MCF 10A (cell line): Measurements from ENCODE around the gene SMURF1. TPM values are rescaled to one million over a fixed set of nuclear protein-coding genes. Genes with fewer than 3 reads are reported as not detected.
A peak's percentile ranks its signal among the peaks of the same experiment; 100 is the strongest.

ENCODE experiments used
- BruUV-seq: library from RNA; stranded (reverse); fragments of 400-500 nt; replicated peaks from 2 replicates; lab custom pipeline; 2021; lab: Mats Ljungman, UMichigan
- CTCF ChIA-PET: fragments of 300-600 bp; sonication (Branson Sonifier 250); formaldehyde crosslinking; extraction: SDS; loops from one replicate; lab custom pipeline; 2021; ENCODE audit warnings: antibody characterized with exemption, inconsistent platforms; lab: Yijun Ruan, JAX
- POLR2A ChIA-PET: fragments of 300-600, 350-650 bp; sonication (Branson Sonifier 250); formaldehyde crosslinking; extraction: SDS; loops from one replicate; lab custom pipeline; 2020; ENCODE audit warnings: antibody characterized with exemption, inconsistent platforms; lab: Yijun Ruan, JAX
- DNase-seq: peaks from one replicate; pipeline ENCODE4 v3.0.0-alpha.2; 2018; ENCODE audit not compliant: unreplicated experiment
- H3K27ac Mint-ChIP-seq: one replicate; pipeline ENCODE4 v1.8.0; 2022; ENCODE audit warnings: mild to moderate bottlenecking, low read depth, mixed read lengths; ENCODE audit not compliant: unreplicated experiment
- H3K27me3 Mint-ChIP-seq: one replicate; pipeline ENCODE4 v1.8.0; 2022; ENCODE audit warnings: mixed read lengths; ENCODE audit not compliant: insufficient read depth, unreplicated experiment
- H3K36me3 Mint-ChIP-seq: one replicate; pipeline ENCODE4 v1.8.0; 2022; ENCODE audit warnings: mild to moderate bottlenecking, moderate library complexity, mixed read lengths; ENCODE audit not compliant: insufficient read depth, unreplicated experiment
- H3K4me1 Mint-ChIP-seq: one replicate; pipeline ENCODE4 v1.8.0; 2022; ENCODE audit warnings: mixed read lengths; ENCODE audit not compliant: insufficient read depth, unreplicated experiment
- H3K4me3 Mint-ChIP-seq: one replicate; pipeline ENCODE4 v1.8.0; 2022; ENCODE audit warnings: mild to moderate bottlenecking, moderate library complexity, mixed read lengths; ENCODE audit not compliant: unreplicated experiment
- H3K9me3 Mint-ChIP-seq: one replicate; pipeline ENCODE4 v1.8.0; 2022; ENCODE audit warnings: mixed read lengths; ENCODE audit not compliant: unreplicated experiment
- intact Hi-C: fragments of 100-400 bp; cut with micrococcal nuclease; formaldehyde crosslinking; loops from 2 replicates; pipeline ENCODE4 v1.14.1; 2022
- total RNA-seq: library from RNA; stranded (reverse); gene quantifications from 2 replicates; pipeline ENCODE4 v1.2.3, GENCODE V29; 2022
- TF ChIP-seq, protein P1 (sequence below): fragments of 200-600 bp; IDR thresholded peaks from one replicate; pipeline ENCODE4 v1.8.0; 2022; ENCODE audit warnings: antibody characterized with exemption, mild to moderate bottlenecking; ENCODE audit not compliant: unreplicated experiment

The SMURF1 gene
- total RNA-seq, 1 experiment from 2014 or later, result 19.9 TPM

GRCh38 chr7:99129001-99129400 is 14.9 kb downstream of the SMURF1 start:
- ChIA-PET CTCF (no interaction called here), POLR2A (interaction anchor here (0.6 to 3.4 kb wide), 8 partner anchors 8 to 197 kb away, joined by 3 to 22 read pairs (median 4); partner anchors contain the start of gene ARPC1A)
- TF ChIP-seq, protein P1, sequence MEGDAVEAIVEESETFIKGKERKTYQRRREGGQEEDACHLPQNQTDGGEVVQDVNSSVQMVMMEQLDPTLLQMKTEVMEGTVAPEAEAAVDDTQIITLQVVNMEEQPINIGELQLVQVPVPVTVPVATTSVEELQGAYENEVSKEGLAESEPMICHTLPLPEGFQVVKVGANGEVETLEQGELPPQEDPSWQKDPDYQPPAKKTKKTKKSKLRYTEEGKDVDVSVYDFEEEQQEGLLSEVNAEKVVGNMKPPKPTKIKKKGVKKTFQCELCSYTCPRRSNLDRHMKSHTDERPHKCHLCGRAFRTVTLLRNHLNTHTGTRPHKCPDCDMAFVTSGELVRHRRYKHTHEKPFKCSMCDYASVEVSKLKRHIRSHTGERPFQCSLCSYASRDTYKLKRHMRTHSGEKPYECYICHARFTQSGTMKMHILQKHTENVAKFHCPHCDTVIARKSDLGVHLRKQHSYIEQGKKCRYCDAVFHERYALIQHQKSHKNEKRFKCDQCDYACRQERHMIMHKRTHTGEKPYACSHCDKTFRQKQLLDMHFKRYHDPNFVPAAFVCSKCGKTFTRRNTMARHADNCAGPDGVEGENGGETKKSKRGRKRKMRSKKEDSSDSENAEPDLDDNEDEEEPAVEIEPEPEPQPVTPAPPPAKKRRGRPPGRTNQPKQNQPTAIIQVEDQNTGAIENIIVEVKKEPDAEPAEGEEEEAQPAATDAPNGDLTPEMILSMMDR, result no peak
- intact Hi-C loops, result no loop called here
- H3K4me3 Mint-ChIP-seq, result no peak overlapping the region
- H3K27ac Mint-ChIP-seq, result no peak overlapping the region
- no peaks in the 10 kb centered on the region for H3K36me3 Mint-ChIP-seq
- BruUV-seq, result no TSS peak
- H3K4me1 Mint-ChIP-seq, result peaks cover 68% of the 10 kb centered on the region
- H3K27me3 Mint-ChIP-seq, result no peaks in the 10 kb centered on the region
- peak; percentile 41 for DNase-seq
- H3K9me3 Mint-ChIP-seq, result no peaks in the 10 kb centered on the region

DNA sequence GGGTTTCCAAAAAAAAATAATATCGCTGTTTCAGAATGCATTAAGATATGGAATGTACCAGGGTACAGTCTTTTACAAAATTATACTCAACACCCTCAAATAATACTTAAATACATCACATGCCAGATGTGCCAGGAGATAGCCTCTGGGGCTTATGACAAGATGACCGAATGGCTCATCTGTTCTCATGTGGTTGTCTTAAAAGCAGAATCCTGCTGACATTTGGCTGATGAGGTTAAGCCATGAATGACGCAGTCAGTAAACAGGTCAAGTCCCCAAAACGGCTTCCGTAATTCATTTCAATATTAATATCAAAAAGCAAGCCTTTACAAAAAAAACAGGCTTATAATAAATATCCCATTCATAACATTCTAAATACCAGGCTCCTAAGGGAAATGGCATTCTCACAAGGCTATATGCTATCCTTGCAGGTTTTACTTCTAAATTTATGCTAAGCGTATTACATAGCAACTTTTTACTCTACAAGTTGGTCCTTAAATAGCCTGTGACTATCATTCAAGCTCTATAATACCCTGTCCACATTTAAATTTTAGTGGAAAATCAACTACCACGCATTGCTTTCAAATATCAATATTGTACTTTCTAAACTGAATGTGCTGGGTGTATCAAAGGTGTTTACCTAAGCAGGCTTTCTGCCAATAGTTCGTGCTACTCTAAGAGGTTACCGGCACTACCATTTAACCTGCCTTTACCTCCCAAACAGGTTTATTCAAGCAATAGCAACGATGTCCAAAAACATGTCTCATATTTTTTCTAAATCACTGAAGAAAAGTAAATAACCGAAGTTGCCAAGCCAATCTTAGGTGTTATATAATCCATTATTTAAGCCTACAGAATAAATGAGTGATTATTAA is 15.6 kb downstream of the SMURF1 start:
- intact Hi-C loops, result no loop called here
- no peak overlapping the region for H3K27ac Mint-ChIP-seq
- ChIA-PET CTCF (no interaction called here), POLR2A (interaction anchor here (1.0 to 3.4 kb wide), 6 partner anchors 8 to 197 kb away, joined by 3 to 22 read pairs (median 4); partner anchors contain the start of gene ARPC1A)
- no TSS peak for BruUV-seq
- DNase-seq, result no peak
- H3K36me3 Mint-ChIP-seq, result no peaks in the 10 kb centered on the region
- H3K4me3 Mint-ChIP-seq, result no peak overlapping the region
- no peaks in the 10 kb centered on the region for H3K9me3 Mint-ChIP-seq
- no peaks in the 10 kb centered on the region for H3K27me3 Mint-ChIP-seq
- TF ChIP-seq, protein P1, result no peak
- H3K4me1 Mint-ChIP-seq, result peaks cover 68% of the 10 kb centered on the region

DNA sequence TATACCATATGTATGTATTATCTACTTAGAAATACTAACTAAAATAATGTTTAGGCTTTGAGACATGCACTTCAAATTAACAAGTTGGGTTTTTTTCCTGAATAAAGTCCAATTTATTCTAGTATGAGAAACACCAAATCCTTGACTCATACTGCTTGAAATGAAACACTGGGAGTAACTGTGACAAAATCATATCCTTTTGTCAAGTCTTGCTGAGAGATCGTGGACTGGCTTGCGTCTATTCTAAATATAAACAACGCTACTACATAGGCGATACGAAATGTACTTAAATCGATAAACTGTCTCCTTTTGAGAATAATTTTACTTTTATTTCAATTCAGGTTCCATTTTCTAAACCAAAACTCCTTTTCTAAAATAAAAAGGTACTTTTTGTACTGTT is 16.3 kb downstream of the SMURF1 start:
- no peak overlapping the region for H3K4me3 Mint-ChIP-seq
- CTCF ChIA-PET, result interaction anchor here (0.6 to 0.7 kb wide), 3 partner anchors 186 to 346 kb away, joined by 3 read pairs; partner anchors contain the start of gene ARPC1A

More for the DNA sequence above, 16.3 kb downstream of the SMURF1 start:
- no peak for DNase-seq
- H3K36me3 Mint-ChIP-seq, result no peaks in the 10 kb centered on the region
- POLR2A ChIA-PET, result interaction anchor here (0.6 to 1.9 kb wide), 3 partner anchors 17 to 378 kb away, joined by 3 to 6 read pairs (median 3); no protein-coding TSS in a partner anchor
- H3K9me3 Mint-ChIP-seq, result no peaks in the 10 kb centered on the region
- intact Hi-C loops, result no loop called here
- no peak overlapping the region for H3K27ac Mint-ChIP-seq
- TF ChIP-seq, protein P1, result no peak
- H3K27me3 Mint-ChIP-seq, result no peaks in the 10 kb centered on the region
- peaks cover 63% of the 10 kb centered on the region for H3K4me1 Mint-ChIP-seq
- BruUV-seq, result no TSS peak
